ENCODE measurements around the gene TPM4. TPM values are rescaled to one million over a fixed set of nuclear protein-coding genes. Genes with fewer than 3 reads are reported as not detected.
"Not testable (repeated sequence)": the region's sequence is repeated elsewhere in the genome, so short reads cannot be mapped to it uniquely, and the experiment has no call there.

TPM4 gene
- total RNA-seq, 1 donor from 2014 or later = 106 TPM

GRCh38 chr19:16112778-16113177 lies 36.5 kb downstream of the TPM4 start:
- DNase-seq (ENCODE audit: missing footprints) (no peak), ATAC-seq (no peak)
- intact Hi-C loops (cut with DNase I) = loop anchor here (2.0 kb wide), 1 partner anchor 72 kb away; the partner anchor contains the start of gene FAM32A

- intact Hi-C loops (cut with DNase I) = loop anchor here (2.0 kb wide), 1 partner anchor 71 kb away; the partner anchor contains the start of gene FAM32A
- ATAC-seq = no peak
- DNase-seq (ENCODE audit: missing footprints) = no peak
Measured at GRCh38 chr19:16113727-16114126, 37.4 kb downstream of the TPM4 start.

GRCh38 chr19:16115301-16116039 lies 39.2 kb downstream of the TPM4 start:
- ATAC-seq (no peak), DNase-seq (ENCODE audit: missing footprints) (no peak)
- intact Hi-C loops (cut with DNase I) = no loop called here

GRCh38 chr19:16116067-16116466 lies 39.8 kb downstream of the TPM4 start:
- ATAC-seq = no peak
- intact Hi-C loops (cut with DNase I) = no loop called here

GRCh38 chr19:16117594-16118033 lies 41.3 kb downstream of the TPM4 start:
- no peak for DNase-seq (ENCODE audit: missing footprints)
- no peak for ATAC-seq
- intact Hi-C loops (cut with DNase I) = no loop called here

More at GRCh38 chr19:16116067-16116466, 39.8 kb downstream of the TPM4 start:
- no peak for DNase-seq (ENCODE audit: missing footprints)

- DNase-seq (ENCODE audit: missing footprints) = peak; percentile 81
- intact Hi-C loops (cut with DNase I) = no loop called here
- peak; percentile 63 for ATAC-seq
Measured at GRCh38 chr19:16118489-16119033, 42.3 kb downstream of the TPM4 start.

- intact Hi-C loops (cut with DNase I); DNase-seq (ENCODE audit: missing footprints); ATAC-seq: not testable (repeated sequence)
Measured at GRCh38 chr19:16119075-16119857, 43.0 kb downstream of the TPM4 start.

- DNase-seq (ENCODE audit: missing footprints) (no peak), ATAC-seq (no peak)
- intact Hi-C loops (cut with DNase I) = no loop called here
Measured at GRCh38 chr19:16121141-16121540, 44.8 kb downstream of the TPM4 start.

- DNase-seq (ENCODE audit: missing footprints) = no peak
- ATAC-seq = no peak
- intact Hi-C loops (cut with DNase I) = no loop called here
Measured at GRCh38 chr19:16121967-16122366, 45.7 kb downstream of the TPM4 start.

GRCh38 chr19:16124953-16125352 lies 48.7 kb downstream of the TPM4 start:
- DNase-seq (ENCODE audit: missing footprints) (no peak), ATAC-seq (no peak)
- intact Hi-C loops (cut with DNase I) = no loop called here

- no peak for DNase-seq (ENCODE audit: missing footprints)
Measured at GRCh38 chr19:16125737-16126495, 49.6 kb downstream of the TPM4 start.

GRCh38 chr19:16127080-16127479 lies 50.8 kb downstream of the TPM4 start:
- intact Hi-C loops (cut with DNase I) = no loop called here
- no peak for ATAC-seq
- no peak for DNase-seq (ENCODE audit: missing footprints)

More at GRCh38 chr19:16125737-16126495, 49.6 kb downstream of the TPM4 start:
- no peak for ATAC-seq
- intact Hi-C loops (cut with DNase I) = no loop called here

GRCh38 chr19:16127776-16128371 lies 51.6 kb downstream of the TPM4 start:
- ATAC-seq = no peak
- intact Hi-C loops (cut with DNase I) = no loop called here
- DNase-seq (ENCODE audit: missing footprints) = no peak

- ATAC-seq (no peak), DNase-seq (ENCODE audit: missing footprints) (no peak)
- intact Hi-C loops (cut with DNase I) = no loop called here
Measured at GRCh38 chr19:16131648-16132047, 55.4 kb downstream of the TPM4 start.

GRCh38 chr19:16133818-16134217 lies 57.5 kb downstream of the TPM4 start:
- ATAC-seq (no peak), DNase-seq (ENCODE audit: missing footprints) (no peak)
- intact Hi-C loops (cut with DNase I) = no loop called here

- no peak for ATAC-seq
- no peak for DNase-seq (ENCODE audit: missing footprints)
- intact Hi-C loops (cut with DNase I) = no loop called here
Measured at GRCh38 chr19:16134510-16134909, 58.2 kb downstream of the TPM4 start.

GRCh38 chr19:16135430-16136127 lies 59.3 kb downstream of the TPM4 start:
- no peak for DNase-seq (ENCODE audit: missing footprints)
- intact Hi-C loops (cut with DNase I) = no loop called here
- ATAC-seq = no peak
